Activated B cell treated with CpG ODN at 0.5 μM for 24 hours (primary cell): Measurements from ENCODE around the gene NME3. TPM values are rescaled to one million over a fixed set of nuclear protein-coding genes. Genes with fewer than 3 reads are reported as not detected.
A peak's percentile ranks its signal among the peaks of the same experiment; 100 is the strongest.

Experiments used
- ATAC-seq: fragments of 200-7000 bp; cut with Tn5 transposase; one replicate; pipeline ENCODE4 v1.10.0; 2021; ENCODE audit warnings: low read depth, mild to moderate bottlenecking, moderate library complexity
- CTCF ChIA-PET: fragments of 350-600 bp; sonication (Branson Sonifier 250); formaldehyde crosslinking; loops from one replicate; lab custom pipeline; 2021; ENCODE audit warnings: antibody characterized with exemption; lab: Charles Lee
- POLR2A ChIA-PET: fragments of 350-600 bp; sonication (Branson Sonifier 250); formaldehyde crosslinking; loops from one replicate; lab custom pipeline; 2021; ENCODE audit warnings: antibody characterized with exemption; lab: Charles Lee
- DNase-seq: peaks from one replicate; pipeline ENCODE4 v3.0.0; 2022
- H3K27ac Mint-ChIP-seq: one replicate; pipeline ENCODE4 v1.8.0; 2020; ENCODE audit warnings: mixed read lengths
- H3K27me3 Mint-ChIP-seq: one replicate; pipeline ENCODE4 v1.8.0; 2021; ENCODE audit warnings: mixed read lengths
- H3K36me3 Mint-ChIP-seq: one replicate; pipeline ENCODE4 v1.8.0; 2021; ENCODE audit warnings: low read depth, mixed read lengths
- H3K4me1 Mint-ChIP-seq: one replicate; pipeline ENCODE4 v1.8.0; 2021; ENCODE audit warnings: mixed read lengths
- H3K4me3 Mint-ChIP-seq: one replicate; pipeline ENCODE4 v1.8.0; 2020; ENCODE audit warnings: mild to moderate bottlenecking, mixed read lengths
- H3K9me3 Mint-ChIP-seq: one replicate; pipeline ENCODE4 v1.8.0; 2020; ENCODE audit warnings: mixed read lengths
- intact Hi-C: fragments of 100-400 bp; cut with micrococcal nuclease; formaldehyde crosslinking; loops from one replicate; pipeline ENCODE4 v1.15.1; 2024
- total RNA-seq: library from RNA; stranded (reverse); gene quantifications from 2 replicates; pipeline ENCODE4 v1.2.3, GENCODE V29; 2022
- TF ChIP-seq, protein P1 (sequence below): fragments of 200-600 bp; IDR thresholded peaks from one replicate; pipeline ENCODE4 v1.8.0; 2022; ENCODE audit warnings: antibody characterized with exemption, mild to moderate bottlenecking

The NME3 gene
- total RNA-seq, 1 donor from 2014 or later: 57.8 TPM

DNA sequence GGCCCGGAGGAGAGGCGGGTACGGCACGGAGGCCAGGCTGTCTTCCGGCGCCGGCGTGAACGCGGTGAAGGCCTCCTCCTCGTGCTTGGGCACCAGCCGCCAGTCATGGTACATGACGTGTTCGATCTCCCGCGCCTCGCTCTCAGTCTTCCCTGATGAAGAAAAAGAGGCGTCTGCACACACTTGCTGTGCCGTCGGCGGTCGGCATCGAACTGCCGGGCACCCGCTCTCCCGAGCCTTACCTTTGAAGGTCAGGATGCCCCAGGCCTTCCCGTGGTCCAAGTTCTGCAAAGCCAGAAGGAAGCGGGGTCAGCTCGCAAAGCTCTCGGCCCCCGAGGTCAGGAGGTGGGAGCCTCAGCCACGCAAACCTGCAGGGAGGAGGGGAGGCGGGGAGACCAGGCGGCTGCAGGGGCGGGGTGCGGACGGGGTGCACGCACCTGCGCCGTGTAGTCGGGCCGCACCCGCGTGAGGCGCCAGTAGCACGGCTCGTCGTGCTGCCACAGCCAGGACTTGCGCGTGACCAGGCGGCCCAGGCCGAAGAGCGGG, 1.1 kb upstream of the NME3 start, which contains the start of gene EME2:
Gene EME2 (plus strand): TSS at position 449 of the 546 bp plus-strand sequence. CDS start 418 bp downstream, outside the sequence.
- Mint-ChIP-seq H3K4me3 (peak within 1 kb of the TSS; percentile 87), H3K4me1 (peaks cover 24% of the 10 kb centered on the region), H3K27me3 (no peaks in the 10 kb centered on the region), H3K27ac (peak within 1 kb of the TSS; percentile 89), H3K36me3 (peaks cover 38% of the 10 kb centered on the region), H3K9me3 (no peaks in the 10 kb centered on the region)
- intact Hi-C loops: loop anchor here (2.0 to 5.0 kb wide), 3 partner anchors 66 to 430 kb away; partner anchors contain the start of gene MAPK8IP3
- TF ChIP-seq, protein P1, sequence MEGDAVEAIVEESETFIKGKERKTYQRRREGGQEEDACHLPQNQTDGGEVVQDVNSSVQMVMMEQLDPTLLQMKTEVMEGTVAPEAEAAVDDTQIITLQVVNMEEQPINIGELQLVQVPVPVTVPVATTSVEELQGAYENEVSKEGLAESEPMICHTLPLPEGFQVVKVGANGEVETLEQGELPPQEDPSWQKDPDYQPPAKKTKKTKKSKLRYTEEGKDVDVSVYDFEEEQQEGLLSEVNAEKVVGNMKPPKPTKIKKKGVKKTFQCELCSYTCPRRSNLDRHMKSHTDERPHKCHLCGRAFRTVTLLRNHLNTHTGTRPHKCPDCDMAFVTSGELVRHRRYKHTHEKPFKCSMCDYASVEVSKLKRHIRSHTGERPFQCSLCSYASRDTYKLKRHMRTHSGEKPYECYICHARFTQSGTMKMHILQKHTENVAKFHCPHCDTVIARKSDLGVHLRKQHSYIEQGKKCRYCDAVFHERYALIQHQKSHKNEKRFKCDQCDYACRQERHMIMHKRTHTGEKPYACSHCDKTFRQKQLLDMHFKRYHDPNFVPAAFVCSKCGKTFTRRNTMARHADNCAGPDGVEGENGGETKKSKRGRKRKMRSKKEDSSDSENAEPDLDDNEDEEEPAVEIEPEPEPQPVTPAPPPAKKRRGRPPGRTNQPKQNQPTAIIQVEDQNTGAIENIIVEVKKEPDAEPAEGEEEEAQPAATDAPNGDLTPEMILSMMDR: no peak
- DNase-seq (peak; percentile 31), ATAC-seq (no peak)
- ChIA-PET CTCF (interaction anchor here (0.8 to 3.3 kb wide), 4 partner anchors 8 to 66 kb away, joined by 3 to 15 read pairs (median 3); partner anchors contain the start of genes MAPK8IP3, NUBP2 and SPSB3), POLR2A (interaction anchor here (0.6 to 5.6 kb wide), 13 partner anchors 10 to 352 kb away, joined by 3 to 88 read pairs (median 3); partner anchors contain the start of genes FAHD1, JPT2, MAPK8IP3 and NUBP2)

GRCh38 chr16:1771864-1772361, 570 bp upstream of the NME3 start:
- CTCF ChIA-PET: interaction anchor here (0.6 to 3.3 kb wide), 2 partner anchors 10 to 66 kb away, joined by 3 to 15 read pairs; partner anchors contain the start of genes MAPK8IP3, NUBP2 and SPSB3
- ATAC-seq: no peak
- H3K36me3 Mint-ChIP-seq: peaks cover 42% of the 10 kb centered on the region
- H3K4me3 Mint-ChIP-seq: peak overlapping the region; percentile 87
- peaks cover 24% of the 10 kb centered on the region for H3K4me1 Mint-ChIP-seq
- H3K9me3 Mint-ChIP-seq: no peaks in the 10 kb centered on the region
- peak overlapping the region; percentile 89 for H3K27ac Mint-ChIP-seq
- intact Hi-C loops: loop anchor here (2.0 to 5.0 kb wide), 4 partner anchors 65 to 430 kb away; partner anchors contain the start of genes CRAMP1, IFT140 and MAPK8IP3
- no peak for DNase-seq
- TF ChIP-seq, protein P1: no peak
- H3K27me3 Mint-ChIP-seq: no peaks in the 10 kb centered on the region
- POLR2A ChIA-PET: interaction anchor here (0.7 to 5.6 kb wide), 10 partner anchors 8 to 468 kb away, joined by 3 to 88 read pairs (median 4); partner anchors contain the start of genes FAHD1, JPT2, MAPK8IP3 and NUBP2

DNA sequence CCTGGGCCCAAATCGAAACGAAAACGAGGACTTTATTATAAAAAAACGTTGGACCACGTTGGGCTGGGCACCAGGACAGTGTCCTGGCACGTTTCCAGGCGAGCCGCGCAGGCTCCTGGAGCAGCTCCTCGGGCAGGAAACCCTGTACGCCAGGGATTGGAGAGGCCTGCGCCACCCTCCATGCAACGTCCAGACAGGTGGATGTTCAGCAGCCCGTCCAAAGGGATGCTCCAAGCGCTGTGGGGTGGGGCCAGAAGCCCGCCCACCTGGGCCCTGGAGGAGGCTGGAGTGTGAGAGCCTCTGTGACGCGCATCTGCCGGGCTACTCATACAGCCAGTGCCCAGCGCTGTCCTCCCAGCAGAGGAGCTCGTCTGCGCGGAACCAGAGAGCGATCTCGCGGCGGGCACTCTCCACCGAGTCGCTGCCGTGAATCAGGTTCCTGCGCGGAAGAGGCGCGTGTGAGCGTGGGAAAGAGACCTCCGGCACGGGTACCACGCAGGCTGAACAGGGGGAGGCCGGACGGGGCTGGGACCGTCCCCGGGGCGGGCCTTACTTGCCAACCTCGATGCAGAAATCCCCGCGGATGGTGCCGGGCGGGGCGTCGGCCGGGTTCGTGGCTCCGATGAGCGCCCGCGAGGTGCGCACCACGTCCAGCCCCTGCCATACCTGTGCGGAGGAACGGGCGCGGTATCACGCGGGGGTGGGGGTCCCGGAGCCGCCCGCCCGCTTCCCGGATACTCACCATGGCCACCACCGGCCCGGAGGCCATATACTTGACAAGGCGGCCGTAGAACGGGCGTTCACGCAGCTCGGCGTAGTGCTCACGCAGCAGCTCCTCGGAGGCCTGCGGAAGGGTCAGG, 785 bp downstream of the NME3 start:
- no peaks in the 10 kb centered on the region for H3K27me3 Mint-ChIP-seq
- peak; percentile 48 for ATAC-seq
- H3K36me3 Mint-ChIP-seq: peaks cover 45% of the 10 kb centered on the region
- peak; percentile 60 for DNase-seq
- intact Hi-C loops: loop anchor here (2.0 to 5.0 kb wide), 2 partner anchors 158 to 428 kb away; partner anchors contain the start of genes CRAMP1 and IFT140
- TF ChIP-seq, protein P1: no peak
- ChIA-PET POLR2A (interaction anchor here (0.5 to 5.6 kb wide), 19 partner anchors 8 to 694 kb away, joined by 3 to 88 read pairs (median 4); partner anchors contain the start of genes FAHD1, JPT2, MAPK8IP3 and NUBP2), CTCF (interaction anchor here (1.2 to 2.1 kb wide), 2 partner anchors 12 to 64 kb away, joined by 6 to 8 read pairs; partner anchors contain the start of genes MAPK8IP3, NUBP2 and SPSB3)
- H3K27ac Mint-ChIP-seq: peak overlapping the region; percentile 69
- peaks cover 24% of the 10 kb centered on the region for H3K4me1 Mint-ChIP-seq
- H3K9me3 Mint-ChIP-seq: no peaks in the 10 kb centered on the region
- peak overlapping the region; percentile 80 for H3K4me3 Mint-ChIP-seq

- ATAC-seq (no peak), DNase-seq (no peak)
- H3K27me3 Mint-ChIP-seq: no peaks in the 10 kb centered on the region
- H3K36me3 Mint-ChIP-seq: peaks cover 50% of the 10 kb centered on the region
- H3K27ac Mint-ChIP-seq: peak overlapping the region; percentile 69
- POLR2A ChIA-PET: interaction anchor here (0.6 to 5.6 kb wide), 15 partner anchors 9 to 695 kb away, joined by 3 to 88 read pairs (median 4); partner anchors contain the start of genes JPT2, MAPK8IP3, NUBP2 and RPS2
- peak overlapping the region; percentile 41 for H3K4me3 Mint-ChIP-seq
- peaks cover 21% of the 10 kb centered on the region for H3K4me1 Mint-ChIP-seq
- CTCF ChIA-PET: interaction anchor here (1.2 to 2.1 kb wide), 2 partner anchors 13 to 63 kb away, joined by 6 to 8 read pairs; partner anchors contain the start of genes MAPK8IP3, NUBP2 and SPSB3
- intact Hi-C loops: loop anchor here (2.0 to 5.0 kb wide), 2 partner anchors 157 to 427 kb away; partner anchors contain the start of genes CRAMP1 and IFT140
- TF ChIP-seq, protein P1: no peak
- no peaks in the 10 kb centered on the region for H3K9me3 Mint-ChIP-seq
These were observed 1.7 kb downstream of the NME3 start for GRCh38 chr16:1769402-1770300.
